Mucosa of stomach (tissue), 1 donor: ENCODE measurements around the gene AGTRAP.

Source experiments
- H3K27me3 ChIP-seq: one replicate; pipeline ENCODE4 v1.7.0; 2013; ENCODE audit warnings: mild to moderate bottlenecking, low read length; ENCODE audit not compliant: control insufficient read depth, insufficient read depth
- H3K36me3 ChIP-seq: one replicate; pipeline ENCODE4 v1.7.0; 2013; ENCODE audit warnings: low read length; ENCODE audit not compliant: control insufficient read depth, insufficient read depth
- H3K4me1 ChIP-seq: one replicate; pipeline ENCODE4 v1.7.0; 2013; ENCODE audit warnings: mild to moderate bottlenecking, low read length; ENCODE audit not compliant: control insufficient read depth, insufficient read depth
- H3K4me3 ChIP-seq: one replicate; pipeline ENCODE4 v1.7.0; 2013; ENCODE audit warnings: low read length
- H3K9ac ChIP-seq: one replicate; pipeline ENCODE4 v1.7.0; 2013; ENCODE audit warnings: mild to moderate bottlenecking, low read length, moderate library complexity
- H3K9me3 ChIP-seq: one replicate; pipeline ENCODE4 v1.7.0; 2013; ENCODE audit warnings: mild to moderate bottlenecking, low read length, moderate library complexity; ENCODE audit not compliant: control insufficient read depth
- donor health status: Pancreatic carcinoma.

AGTRAP gene

GRCh38 chr1:11735854-11736745 lies at the start of gene AGTRAP:
AGTRAP (plus strand) TSS chr1:11736136; CDS start chr1:11736209, 73 bp downstream.
- Histone ChIP-seq H3K4me1 (peaks cover 16% of the 10 kb centered on the region), H3K27me3 (no peaks in the 10 kb centered on the region), H3K36me3 (no peaks in the 10 kb centered on the region), H3K4me3 (peak within 1 kb of the TSS; percentile 93), H3K9ac (peak within 1 kb of the TSS; percentile 67), H3K9me3 (no peaks in the 10 kb centered on the region)

GRCh38 chr1:11688506-11688905 lies 47.4 kb upstream of the AGTRAP start:
- Histone ChIP-seq H3K4me1 (peaks cover 6% of the 10 kb centered on the region), H3K9ac (no peak overlapping the region), H3K27me3 (peaks cover 43% of the 10 kb centered on the region), H3K9me3 (no peaks in the 10 kb centered on the region), H3K4me3 (no peak overlapping the region), H3K36me3 (no peaks in the 10 kb centered on the region)

- peaks cover 58% of the 10 kb centered on the region for H3K27me3 ChIP-seq
- H3K4me3 ChIP-seq = no peak overlapping the region
- no peaks in the 10 kb centered on the region for H3K36me3 ChIP-seq
- no peaks in the 10 kb centered on the region for H3K9me3 ChIP-seq
- H3K9ac ChIP-seq = no peak overlapping the region
- H3K4me1 ChIP-seq = peaks cover 6% of the 10 kb centered on the region
Observed at GRCh38 chr1:11690397-11691301, 45.3 kb upstream of the AGTRAP start.

GRCh38 chr1:11691302-11691914 lies 44.5 kb upstream of the AGTRAP start, which contains the start of gene DRAXIN:
DRAXIN (plus strand) TSS chr1:11691710; CDS start chr1:11706259, 14,549 bp downstream.
- Histone ChIP-seq H3K4me3 (no peak within 1 kb of the TSS), H3K9me3 (no peaks in the 10 kb centered on the region), H3K27me3 (peaks cover 60% of the 10 kb centered on the region), H3K36me3 (no peaks in the 10 kb centered on the region), H3K4me1 (peaks cover 6% of the 10 kb centered on the region), H3K9ac (no peak within 1 kb of the TSS)

GRCh38 chr1:11691928-11692711 lies 43.8 kb upstream of the AGTRAP start:
- no peak overlapping the region for H3K9ac ChIP-seq
- H3K4me1 ChIP-seq = peaks cover 6% of the 10 kb centered on the region
- H3K36me3 ChIP-seq = no peaks in the 10 kb centered on the region
- H3K4me3 ChIP-seq = no peak overlapping the region
- H3K27me3 ChIP-seq = peaks cover 60% of the 10 kb centered on the region
- H3K9me3 ChIP-seq = no peaks in the 10 kb centered on the region

GRCh38 chr1:11693024-11693590 lies 42.8 kb upstream of the AGTRAP start:
- Histone ChIP-seq H3K9me3 (no peaks in the 10 kb centered on the region), H3K4me1 (peaks cover 6% of the 10 kb centered on the region), H3K36me3 (no peaks in the 10 kb centered on the region), H3K4me3 (no peak overlapping the region), H3K9ac (no peak overlapping the region), H3K27me3 (peaks cover 60% of the 10 kb centered on the region)

- Histone ChIP-seq H3K27me3 (peaks cover 57% of the 10 kb centered on the region), H3K36me3 (no peaks in the 10 kb centered on the region), H3K9ac (no peak overlapping the region), H3K4me3 (no peak overlapping the region), H3K4me1 (peaks cover 6% of the 10 kb centered on the region), H3K9me3 (no peaks in the 10 kb centered on the region)
Observed at GRCh38 chr1:11693917-11694316, 42.0 kb upstream of the AGTRAP start.

GRCh38 chr1:11695861-11696260 lies 40.1 kb upstream of the AGTRAP start:
- Histone ChIP-seq H3K27me3 (peaks cover 42% of the 10 kb centered on the region), H3K36me3 (no peaks in the 10 kb centered on the region), H3K4me1 (peaks cover 1% of the 10 kb centered on the region), H3K9ac (no peak overlapping the region), H3K9me3 (no peaks in the 10 kb centered on the region), H3K4me3 (no peak overlapping the region)

GRCh38 chr1:11697188-11697892 lies 38.6 kb upstream of the AGTRAP start:
- Histone ChIP-seq H3K4me1 (no peaks in the 10 kb centered on the region), H3K9ac (no peak overlapping the region), H3K27me3 (peaks cover 44% of the 10 kb centered on the region), H3K4me3 (no peak overlapping the region), H3K36me3 (no peaks in the 10 kb centered on the region), H3K9me3 (no peaks in the 10 kb centered on the region)

GRCh38 chr1:11697893-11698210 lies 38.1 kb upstream of the AGTRAP start:
- H3K27me3 ChIP-seq = peaks cover 39% of the 10 kb centered on the region
- no peak overlapping the region for H3K4me3 ChIP-seq

More at GRCh38 chr1:11697893-11698210, 38.1 kb upstream of the AGTRAP start:
- H3K36me3 ChIP-seq = no peaks in the 10 kb centered on the region
- H3K9me3 ChIP-seq = no peaks in the 10 kb centered on the region
- H3K9ac ChIP-seq = no peak overlapping the region
- H3K4me1 ChIP-seq = no peaks in the 10 kb centered on the region
